HepG2 (cell line): ENCODE results near the gene BCAS1. TPM values are rescaled to one million over a fixed set of nuclear protein-coding genes. Genes with fewer than 3 reads are reported as not detected.
"Not testable (repeated sequence)": the region's sequence is repeated elsewhere in the genome, so short reads cannot be mapped to it uniquely, and the experiment has no call there.

Experiments used
- ATAC-seq: fragments of 200-7000 bp; cut with Tn5 transposase; 3 replicates; pipeline ENCODE4 v1.9.1; 2020; ENCODE audit warnings: mild to moderate bottlenecking, moderate library complexity
- BruUV-seq: library from RNA; stranded (reverse); fragments of 400-500 nt; replicated peaks from 2 replicates; lab custom pipeline; 2021; lab: Mats Ljungman, UMichigan
- CTCF ChIA-PET: fragments of 300-600 bp; formaldehyde crosslinking; extraction: SDS; loops from one replicate; lab custom pipeline; 2021; ENCODE audit warnings: low total read pairs, inconsistent platforms, low intra/inter-chr PET ratio; lab: Yijun Ruan, JAX
- POLR2A ChIA-PET: fragments of 350-600 bp; sonication (Branson Sonifier 250); formaldehyde crosslinking; loops from one replicate; lab custom pipeline; 2020; ENCODE audit warnings: antibody characterized with exemption, inconsistent platforms; lab: Yijun Ruan, JAX
- DNase-seq: peaks from one replicate; pipeline ENCODE4 v3.0.0-alpha.2; 2015; ENCODE audit warnings: low spot score
- FAIRE-seq: peaks from 3 replicates; lab custom pipeline; 2011; peaks lifted over from hg19 to GRCh38; lab: Jason Lieb, UNC
- H2AFZ ChIP-seq: one replicate; pipeline ENCODE4 v1.6.1; 2011; ENCODE audit warnings: low read length, inconsistent platforms
- H3K27ac ChIP-seq: fragments of 300-600 bp; 3 replicates; pipeline ENCODE4 v1.8.0; 2011; ENCODE audit warnings: mixed run types, mild to moderate bottlenecking, mixed read lengths, low read length, inconsistent platforms; ENCODE audit not compliant: insufficient read depth; ENCODE audit errors: extremely low read length
- H3K27me3 ChIP-seq, 2 experiments: fragments of 200-600 bp in 1 of 2; 2 replicates in 1 of 2; 3 replicates in 1 of 2; pipeline versions ENCODE4 v1.6.0 to v1.8.0; 2011; ENCODE audit warnings: low read length in 2 of 2, mild to moderate bottlenecking in 2 of 2, moderate library complexity in 2 of 2, inconsistent platforms in 1 of 2; ENCODE audit not compliant: insufficient read depth in 2 of 2, control insufficient read depth in 1 of 2
- H3K36me3 ChIP-seq, 2 experiments: fragments of 200-600 bp in 1 of 2; replicated peaks in 1 of 2; 2 replicates in 1 of 2; 3 replicates in 1 of 2; pipeline versions ENCODE4 v1.5.1 to v1.8.0; 2011; ENCODE audit warnings: low read length in 2 of 2, inconsistent platforms in 1 of 2; ENCODE audit not compliant: insufficient read depth in 2 of 2, control insufficient read depth in 1 of 2
- H3K4me1 ChIP-seq: 2 replicates; pipeline ENCODE4 v1.5.1; 2012; ENCODE audit warnings: low read length, inconsistent platforms; ENCODE audit not compliant: insufficient read depth
- H3K4me2 ChIP-seq: 2 replicates; pipeline ENCODE4 v1.6.0; 2011; ENCODE audit warnings: low read depth, low read length, inconsistent platforms
- H3K4me3 ChIP-seq, 3 experiments: fragments of 200-600 bp in 1 of 3; sonication (generic), shearing (Covaris generic) in 1 of 3; replicated peaks in 1 of 3; 2 replicates each; pipeline ENCODE4 v1.5.1; 2011 to 2016; ENCODE audit warnings: low read length in 3 of 3, inconsistent platforms in 2 of 3, low read depth in 2 of 3, mild to moderate bottlenecking in 2 of 3, control low read depth in 1 of 3, mixed read lengths in 1 of 3; ENCODE audit not compliant: insufficient read depth in 1 of 3
- H3K79me2 ChIP-seq: one replicate; pipeline ENCODE4 v1.6.1; 2011; ENCODE audit warnings: low read length, inconsistent platforms; ENCODE audit not compliant: insufficient read depth
- H3K9ac ChIP-seq: 2 replicates; pipeline ENCODE4 v1.6.0; 2011; ENCODE audit warnings: mild to moderate bottlenecking, low read depth, low read length, inconsistent platforms; ENCODE audit not compliant: insufficient read depth
- H3K9me3 ChIP-seq: 2 replicates; pipeline ENCODE4 v1.5.1; 2012; ENCODE audit warnings: mild to moderate bottlenecking, low read length
- H4K20me1 ChIP-seq: 2 replicates; pipeline ENCODE4 v1.6.0; 2011; ENCODE audit warnings: inconsistent platforms, mild to moderate bottlenecking, low read length, moderate library complexity; ENCODE audit not compliant: insufficient read depth
- JUND ChIP-seq: sonication (generic); formaldehyde crosslinking; IDR thresholded peaks from 2 replicates; pipeline ENCODE4 v1.8.0; 2022; ENCODE audit warnings: mild to moderate bottlenecking, missing genetic modification reagents
- MXD1 ChIP-seq: sonication (generic); formaldehyde crosslinking; IDR thresholded peaks from 2 replicates; pipeline ENCODE4 v1.4.0; 2020; ENCODE audit warnings: mild to moderate bottlenecking, missing genetic modification reagents
- PAWR ChIP-seq: sonication (generic); formaldehyde crosslinking; IDR thresholded peaks from 2 replicates; pipeline ENCODE4 v1.4.0; 2020; ENCODE audit warnings: missing genetic modification reagents, mild to moderate bottlenecking, borderline replicate concordance
- RNF219 ChIP-seq: sonication (generic); formaldehyde crosslinking; IDR thresholded peaks from 2 replicates; pipeline ENCODE4 v1.5.0; 2020; ENCODE audit warnings: mild to moderate bottlenecking, missing genetic modification reagents
- ZNF414 ChIP-seq: sonication (generic); formaldehyde crosslinking; IDR thresholded peaks from 2 replicates; pipeline ENCODE4 v1.5.0; 2020; ENCODE audit warnings: missing genetic modification reagents
- WGBS: methylation state at CpG from one replicate; pipeline ENCODE4 v1.1.6; 2017; ENCODE audit warnings: low lambda C conversion rate; 5-methylcytosine and 5-hydroxymethylcytosine counted together
- in situ Hi-C: cut with HindIII; loops from 2 replicates; pipeline ENCODE4 v1.10.0; 2017; ENCODE audit warnings: low pct_unique_long_range_greater_than_20kb; ENCODE audit not compliant: extremely low pct_ligation_motif_present
- intact Hi-C: fragments of 100-400 bp; cut with micrococcal nuclease; formaldehyde crosslinking; loops from one replicate; pipeline ENCODE4 v1.10.0; 2022; ENCODE audit not compliant: unreplicated experiment
- polyA plus RNA-seq, 8 experiments: library from polyadenylated mRNA; depleted of rRNA in 3 of 8; stranded (reverse) in 7 of 8; unstranded in 1 of 8; fragments of >200 nt; fragmentation: Illumina TruSeq in 4 of 8; extraction: Trizol in 4 of 8; gene quantifications; 2 replicates each; pipeline versions ENCODE4 v1.2.1 to v1.2.3, GENCODE V29; 2011 to 2016; ENCODE audit warnings: low read depth in 4 of 8, missing spikeins in 1 of 8, mixed read lengths in 1 of 8; ENCODE audit not compliant: insufficient read depth in 1 of 8
- total RNA-seq, 5 experiments: library from RNA; depleted of rRNA; stranded (reverse); fragments of >200 nt; fragmentation: Illumina TruSeq; extraction: Trizol; gene quantifications; 2 replicates each; pipeline ENCODE4 v1.2.3, GENCODE V29; 2016; ENCODE audit warnings: low read depth in 1 of 5

BCAS1 gene
- total and polyA plus RNA-seq, 2 of the 13 experiments (the other 11 are each of a cell fraction or from before 2014, with no cell fraction given) = 0.55 to 0.91 TPM

GRCh38 chr20:54011346-54011745 is 59.0 kb downstream of the BCAS1 start:
- TF ChIP-seq ZNF414 (CRISPR knock-in tag) (no peak), PAWR (CRISPR knock-in tag) (no peak), MXD1 (no peak), RNF219 (no peak), JUND (no peak)
- WGBS = 40% methylated on average over 4 of the region's 4 CpGs
- ChIA-PET CTCF (no interaction called here), POLR2A (no interaction called here)
- Histone ChIP-seq H3K4me1 (no peaks in the 10 kb centered on the region), H2AFZ (no peak overlapping the region), H3K27ac (no peak overlapping the region), H4K20me1 (no peaks in the 10 kb centered on the region), H3K27me3 (no peaks in the 10 kb centered on the region), H3K4me3 (no peak overlapping the region), H3K9ac (no peak overlapping the region), H3K4me2 (no peak overlapping the region), H3K79me2 (no peaks in the 10 kb centered on the region), H3K9me3 (no peaks in the 10 kb centered on the region), H3K36me3 (no peaks in the 10 kb centered on the region)
- intact Hi-C loops (no loop called here), in situ Hi-C loops (no loop called here)
- ATAC-seq (no peak), FAIRE-seq (no peak), DNase-seq (no peak)
- no TSS peak for BruUV-seq

GRCh38 chr20:54006216-54006615 is 64.2 kb downstream of the BCAS1 start:
- H3K4me2 ChIP-seq, in situ Hi-C loops, CTCF ChIA-PET, H3K79me2 ChIP-seq, H3K36me3 ChIP-seq, FAIRE-seq, ATAC-seq, H3K4me3 ChIP-seq, DNase-seq, BruUV-seq, H4K20me1 ChIP-seq, H3K27me3 ChIP-seq, H3K27ac ChIP-seq, H3K4me1 ChIP-seq, H2AFZ ChIP-seq, POLR2A ChIA-PET, H3K9ac ChIP-seq, intact Hi-C loops: not testable (repeated sequence)
- 54% methylated on average over 7 of the region's 7 CpGs for WGBS
- peaks cover 12% of the 10 kb centered on the region for H3K9me3 ChIP-seq
